HG03064 (cell line): ENCODE data around the gene SF3B2.
"Not testable (repeated sequence)": the region's sequence is repeated elsewhere in the genome, so short reads cannot be mapped to it uniquely, and the experiment has no call there.

ENCODE experiments used
- ATAC-seq: cut with Tn5 transposase; IDR thresholded peaks from one replicate; pipeline ENCODE4 v1.9.1; 2021; ENCODE audit warnings: low read depth; ENCODE audit not compliant: unreplicated experiment

The SF3B2 gene

GRCh38 chr11:66051766-66052663, at the start of gene SF3B2:
SF3B2 (plus strand) TSS chr11:66052364; CDS start chr11:66052385, 21 bp downstream.
- ATAC-seq = peak; percentile 89

- ATAC-seq = peak; percentile 41
Measured at GRCh38 chr11:66002648-66003225, 49.4 kb upstream of the SF3B2 start.

DNA sequence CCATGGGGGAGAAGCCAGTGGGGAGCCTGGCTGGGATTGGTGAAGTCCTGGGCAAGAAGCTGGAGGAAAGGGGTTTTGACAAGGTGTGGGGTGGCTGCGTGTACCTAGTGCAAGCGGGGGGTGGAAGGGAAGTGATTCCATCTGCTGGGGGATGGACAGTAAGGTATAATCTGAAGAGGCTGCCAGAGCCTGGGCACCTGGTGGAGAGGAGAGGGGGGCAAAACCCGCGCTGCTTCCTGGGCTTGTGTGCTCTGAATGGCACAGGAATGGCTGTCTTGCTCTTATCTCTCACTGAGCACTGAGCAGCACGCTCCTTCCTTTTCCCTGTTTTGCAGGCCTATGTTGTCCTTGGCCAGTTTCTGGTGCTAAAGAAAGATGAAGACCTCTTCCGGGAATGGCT, 48.9 kb upstream of the SF3B2 start:
- no peak for ATAC-seq

DNA sequence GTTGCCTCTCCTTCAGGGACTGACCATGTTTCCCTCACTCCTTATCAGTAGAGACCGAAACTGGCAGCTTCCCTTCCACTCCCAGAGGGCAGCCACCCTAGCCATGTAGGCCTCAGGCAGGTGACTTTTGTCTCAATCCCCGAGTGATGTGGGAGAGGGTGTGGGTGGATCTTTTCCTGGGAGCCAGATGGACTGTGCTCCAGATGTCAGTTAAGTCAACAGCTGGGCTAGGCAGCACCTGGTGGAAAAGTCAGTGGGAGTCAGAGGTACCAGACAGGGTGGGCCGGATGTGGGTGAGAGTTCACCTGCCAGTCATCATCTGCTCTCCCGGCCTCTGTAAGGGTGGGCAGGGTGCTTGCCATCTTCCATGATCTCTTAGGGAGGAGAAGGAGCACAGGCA, 48.0 kb upstream of the SF3B2 start:
- no peak for ATAC-seq

DNA sequence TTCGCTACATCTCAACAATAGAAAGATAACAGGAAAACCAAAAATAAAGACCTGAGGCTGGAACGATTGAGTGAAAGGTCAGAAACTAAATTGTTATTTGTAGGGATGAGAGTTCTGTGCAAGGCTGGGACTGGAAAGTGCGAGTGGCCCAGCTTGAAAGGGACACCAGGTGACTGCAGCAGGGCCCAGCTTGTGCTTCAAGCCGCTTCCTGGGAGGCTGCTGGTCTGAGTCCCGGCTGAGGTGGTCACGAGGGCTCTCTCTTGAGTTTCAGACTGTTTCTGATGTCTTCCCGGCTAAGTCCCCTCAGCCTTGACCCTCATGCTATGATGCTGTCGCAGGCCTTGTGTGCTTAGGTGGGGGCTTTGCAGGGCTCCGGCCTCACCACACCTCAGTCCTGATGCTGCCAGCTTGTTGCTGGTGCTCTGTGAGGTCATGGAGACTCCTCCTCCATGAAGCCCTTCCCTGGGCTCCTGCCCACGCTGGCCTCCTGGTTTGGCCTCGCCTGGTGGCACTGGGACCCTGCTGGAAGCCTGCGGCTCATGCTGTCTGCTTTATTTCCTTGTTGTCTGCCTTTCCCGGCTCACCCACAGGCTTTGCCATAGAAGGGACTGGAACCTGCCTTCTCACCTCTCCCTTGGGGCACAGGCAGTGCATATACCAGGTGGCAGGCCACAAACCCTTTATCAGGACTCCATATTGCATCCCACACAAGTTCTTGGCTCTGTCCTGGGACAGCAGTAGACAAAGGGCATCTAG, 45.9 kb upstream of the SF3B2 start:
- ATAC-seq = no peak

DNA sequence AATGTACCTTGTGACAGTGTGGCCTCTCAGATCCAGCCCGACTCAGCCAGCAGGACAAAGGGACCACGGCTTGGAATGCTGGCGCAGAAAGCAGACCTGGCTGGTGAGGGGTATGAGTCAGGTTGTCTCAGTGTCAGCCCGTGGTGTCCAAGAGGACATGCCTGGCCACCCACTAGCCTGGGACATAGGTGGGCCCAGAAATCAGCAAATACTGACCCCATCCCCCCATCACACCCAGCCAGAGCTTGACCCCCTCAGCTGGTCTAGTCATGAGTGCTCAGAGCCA, 45.3 kb upstream of the SF3B2 start:
- ATAC-seq = no peak

DNA sequence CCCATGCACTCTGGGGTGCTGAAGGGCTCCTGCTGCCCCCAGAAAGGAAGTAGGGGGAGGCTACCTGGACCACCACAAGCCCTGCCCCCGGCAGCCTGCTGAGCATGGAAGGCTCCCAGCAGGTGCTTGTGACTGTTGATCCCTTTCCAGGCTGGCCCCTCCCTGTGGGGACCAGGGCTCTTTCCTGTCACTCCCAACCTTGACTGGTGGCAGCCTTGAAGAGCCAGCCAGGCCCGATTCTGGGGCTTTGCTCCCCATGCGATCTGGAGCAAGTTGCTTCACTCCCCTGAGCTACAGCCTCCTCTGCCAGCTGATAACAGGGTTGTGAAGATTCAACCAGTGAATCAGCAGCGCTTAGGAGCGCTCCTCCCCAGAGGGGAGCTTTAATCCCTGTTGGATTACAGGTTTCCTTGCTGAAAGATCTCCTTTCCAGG, 44.9 kb upstream of the SF3B2 start:
- no peak for ATAC-seq

DNA sequence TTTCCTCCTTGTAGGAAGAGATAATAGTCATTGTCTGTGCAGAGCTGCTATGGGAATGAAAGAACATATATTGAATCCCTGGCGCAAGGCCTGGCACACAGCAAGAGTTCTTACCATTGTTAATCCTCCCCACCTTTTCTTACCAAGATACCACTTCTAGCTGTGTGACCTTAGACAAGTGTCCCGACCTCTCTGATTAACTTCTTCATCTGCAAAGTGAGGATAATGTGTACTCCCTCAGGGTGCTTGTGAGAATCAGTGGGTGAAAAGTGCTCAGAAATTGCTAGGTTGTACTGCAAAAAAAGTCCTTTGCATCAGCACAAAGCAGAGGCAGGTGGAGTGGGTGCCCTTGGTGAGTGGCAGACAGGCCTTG, 44.1 kb upstream of the SF3B2 start:
- no peak for ATAC-seq

DNA sequence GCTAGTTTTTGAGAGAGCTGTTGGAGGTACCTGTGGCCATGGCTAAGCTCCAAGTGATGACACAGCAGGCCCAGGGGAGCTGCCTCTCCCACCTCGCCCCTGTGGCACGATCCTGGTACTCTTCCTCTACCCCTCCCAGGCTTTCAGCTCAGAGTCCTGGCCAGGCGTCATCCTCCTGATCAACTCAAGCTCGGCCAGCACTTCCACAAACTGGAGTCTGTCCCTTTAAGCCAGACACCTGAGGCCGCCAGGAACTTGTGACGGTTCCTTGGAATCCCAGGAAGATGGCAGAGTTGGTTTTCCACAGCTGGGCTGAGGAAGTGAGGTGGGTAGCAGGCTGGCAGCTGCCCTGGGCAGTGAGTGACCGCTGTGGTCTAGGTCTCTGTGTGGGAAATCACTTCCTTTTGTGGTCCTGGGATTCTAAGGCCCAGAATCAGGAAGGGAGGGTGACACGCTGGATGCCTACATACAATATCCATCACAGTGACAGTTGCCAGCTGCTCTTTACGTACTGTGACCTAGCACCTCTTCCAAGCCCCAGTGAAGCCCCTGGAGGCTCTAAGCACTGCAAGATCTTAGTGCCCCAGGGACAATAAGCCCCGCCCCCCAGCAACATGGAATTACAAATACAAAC, 43.6 kb upstream of the SF3B2 start:
- ATAC-seq = no peak

DNA sequence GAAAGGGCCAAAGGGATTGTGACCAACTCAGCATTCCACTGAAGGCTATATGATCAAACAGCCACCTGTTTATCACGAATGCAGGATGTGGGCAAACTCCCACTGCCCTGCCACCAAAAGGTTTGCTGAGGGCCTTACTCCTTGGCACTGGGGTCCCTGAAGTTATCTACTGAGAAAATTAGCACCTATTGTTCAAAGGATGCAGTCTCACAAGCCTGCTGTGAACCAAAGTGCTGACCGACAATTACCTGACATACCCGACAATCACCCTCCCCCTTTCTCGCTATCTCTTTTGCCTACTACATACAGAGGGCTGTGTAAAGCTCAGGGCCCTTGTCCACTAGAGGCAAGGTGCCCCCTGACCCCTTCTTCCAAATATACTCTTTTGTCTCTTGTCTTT, 42.1 kb upstream of the SF3B2 start:
- not testable (repeated sequence) for ATAC-seq

- no peak for ATAC-seq
Measured at GRCh38 chr11:66011239-66011784, 40.9 kb upstream of the SF3B2 start.

- no peak for ATAC-seq
Measured at GRCh38 chr11:66011785-66012303, 40.3 kb upstream of the SF3B2 start, which contains the start of gene CST6. CST6 (plus strand) TSS chr11:66012008; CDS start chr11:66012045, 37 bp downstream.

DNA sequence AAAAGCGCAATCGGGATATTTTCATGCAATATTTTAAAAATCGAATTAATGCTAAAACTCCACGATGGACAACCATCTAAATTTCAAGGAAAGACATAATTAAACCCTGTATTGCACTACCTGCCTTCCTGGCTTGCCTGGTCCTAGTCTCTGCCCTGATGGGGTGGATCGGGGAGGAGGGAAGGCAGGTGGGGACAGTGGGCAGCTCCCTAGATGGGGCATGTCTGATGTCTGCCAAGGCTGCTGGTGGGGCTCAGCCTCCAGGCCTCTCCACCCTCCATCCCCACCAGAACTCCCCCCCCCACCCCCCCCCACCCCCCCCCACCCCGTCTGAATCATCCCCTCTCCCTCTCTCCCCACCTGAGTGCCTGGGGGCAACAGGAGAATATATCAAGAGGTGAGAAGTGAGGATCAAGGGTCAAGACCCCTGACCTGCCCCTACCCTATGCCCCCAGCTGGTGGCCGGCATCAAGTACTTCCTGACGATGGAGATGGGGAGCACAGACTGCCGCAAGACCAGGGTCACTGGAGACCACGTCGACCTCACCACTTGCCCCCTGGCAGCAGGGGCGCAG, 39.7 kb upstream of the SF3B2 start:
- no peak for ATAC-seq

DNA sequence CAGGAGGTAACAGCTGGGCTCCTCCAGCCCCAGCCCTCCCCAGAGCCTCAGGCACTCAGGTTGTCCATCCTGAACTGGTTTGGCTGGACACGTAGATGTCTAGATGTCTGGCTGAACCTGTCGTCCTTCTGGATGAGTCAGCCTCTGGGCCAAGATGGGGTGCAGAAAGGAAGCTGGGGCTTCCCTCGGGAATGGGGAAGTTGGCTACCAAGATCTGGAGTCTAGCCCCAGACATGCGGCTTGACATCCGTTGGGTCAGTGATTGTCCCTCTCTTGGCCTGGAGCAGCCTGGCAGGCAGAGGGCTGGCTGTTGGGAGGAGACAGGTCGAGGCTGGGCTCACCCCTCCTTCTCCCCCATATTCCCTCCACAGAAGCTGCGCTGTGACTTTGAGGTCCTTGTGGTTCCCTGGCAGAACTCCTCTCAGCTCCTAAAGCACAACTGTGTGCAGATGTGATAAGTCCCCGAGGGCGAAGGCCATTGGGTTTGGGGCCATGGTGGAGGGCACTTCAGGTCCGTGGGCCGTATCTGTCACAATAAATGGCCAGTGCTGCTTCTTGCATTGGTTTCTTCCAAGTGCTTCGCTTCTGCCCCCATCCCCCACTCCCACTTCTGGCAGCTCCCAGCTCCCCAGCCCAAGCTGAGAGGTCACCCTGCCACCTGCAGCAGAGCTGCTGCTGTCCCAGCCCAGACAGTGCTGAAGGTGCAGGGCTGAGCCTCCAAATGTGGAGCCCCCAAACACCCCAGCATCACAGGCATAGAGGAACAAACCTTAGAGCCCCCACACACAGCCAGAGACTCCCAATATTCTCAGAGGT, 39.0 kb upstream of the SF3B2 start:
- ATAC-seq = no peak

- ATAC-seq = no peak
Measured at GRCh38 chr11:66013762-66014100, 38.4 kb upstream of the SF3B2 start.

- no peak for ATAC-seq
Measured at GRCh38 chr11:66014804-66015453, 37.2 kb upstream of the SF3B2 start.

DNA sequence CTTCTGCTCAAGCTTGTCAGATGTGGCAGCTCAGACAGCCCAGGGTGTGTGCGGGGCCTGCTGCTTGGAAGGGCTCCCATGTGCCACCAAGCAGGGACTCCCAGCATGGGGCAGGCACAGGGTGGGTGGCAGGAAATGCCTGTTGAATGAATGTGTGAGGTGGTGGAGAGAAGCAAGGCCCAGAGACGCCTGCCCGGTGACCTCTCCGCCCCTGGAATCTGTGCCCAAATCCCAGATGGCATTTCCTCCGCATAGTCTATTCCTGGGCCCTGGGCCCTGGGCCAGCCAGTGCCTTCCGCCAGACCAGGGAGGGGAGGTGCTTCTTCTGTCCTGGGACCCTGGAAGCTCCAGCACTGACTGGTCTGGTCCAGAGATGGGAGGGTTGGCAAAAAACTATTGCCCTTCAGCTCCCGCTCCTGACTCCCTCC, 36.7 kb upstream of the SF3B2 start:
- ATAC-seq = no peak

DNA sequence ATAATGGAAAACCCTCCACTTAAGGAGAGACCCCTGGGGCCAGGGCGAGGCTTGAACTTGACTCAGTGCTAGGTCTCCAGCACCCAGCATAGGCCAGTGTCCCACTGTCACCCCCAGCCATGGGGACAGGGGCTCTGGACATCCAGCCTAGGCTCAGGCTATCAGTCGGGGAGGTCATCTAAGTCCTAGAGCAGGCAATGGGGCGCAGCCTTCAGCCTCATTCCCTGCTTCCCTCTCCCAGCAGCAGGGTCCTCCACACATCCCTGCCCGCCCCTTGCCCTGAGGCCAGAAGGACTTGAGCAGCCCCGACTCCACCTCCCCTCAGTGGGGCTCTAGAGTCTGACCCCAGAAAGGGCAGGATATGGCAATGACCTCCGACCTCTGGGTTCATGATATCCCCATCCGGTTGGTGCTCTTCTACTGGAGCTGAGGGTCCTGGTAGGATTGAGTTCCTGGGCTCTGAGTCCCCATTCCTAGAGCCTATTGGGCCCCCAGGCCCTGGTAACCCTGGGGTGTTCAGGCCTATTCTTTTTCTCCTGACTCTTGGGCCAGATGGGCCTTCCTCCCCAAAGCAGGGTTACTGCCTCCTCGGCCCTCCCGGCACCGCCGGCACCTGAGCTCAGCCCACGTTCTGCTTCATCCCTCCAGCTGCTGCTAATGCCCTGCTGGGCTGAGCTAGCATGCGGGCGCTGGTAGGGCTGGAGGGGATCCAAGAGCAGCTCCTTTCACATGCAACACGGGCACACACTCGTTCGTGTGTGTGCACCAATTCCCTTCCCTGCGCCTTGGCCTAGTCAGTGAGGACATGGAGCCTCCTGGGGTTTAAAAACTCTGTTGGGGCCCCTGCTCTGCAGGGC, 36.0 kb upstream of the SF3B2 start:
- no peak for ATAC-seq
